IMR-90 (cell line): ENCODE measurements around the gene ACTG2. TPM values are rescaled to one million over a fixed set of nuclear protein-coding genes. Genes with fewer than 3 reads are reported as not detected.
A peak's percentile ranks its signal among the peaks of the same experiment; 100 is the strongest.

ENCODE experiments used
- ATAC-seq: fragments of 200-7000 bp; cut with Tn5 transposase; 2 replicates; pipeline ENCODE4 v1.9.1; 2020; ENCODE audit warnings: low read depth, mild to moderate bottlenecking, moderate library complexity
- BruUV-seq: library from RNA; stranded (reverse); fragments of 400-500 nt; replicated peaks from 2 replicates; lab custom pipeline; 2021; lab: Mats Ljungman, UMichigan
- CTCF ChIA-PET: fragments of 300-600 bp; formaldehyde crosslinking; extraction: SDS; loops from one replicate; lab custom pipeline; 2021; ENCODE audit warnings: antibody characterized with exemption; lab: Yijun Ruan, JAX
- POLR2A ChIA-PET: fragments of 300-600 bp; sonication (Branson Sonifier 250); formaldehyde crosslinking; loops from one replicate; lab custom pipeline; 2022; ENCODE audit warnings: antibody characterized with exemption; ENCODE audit not compliant: unreplicated experiment; lab: Charles Lee
- DNase-seq: peaks from one replicate; pipeline ENCODE4 v3.0.0; 2013
- H2AFZ ChIP-seq: replicated peaks from 2 replicates; pipeline ENCODE3; 2013; ENCODE audit warnings: low read length, mild to moderate bottlenecking; ENCODE audit not compliant: poor library complexity
- H2AK5ac ChIP-seq: 2 replicates; pipeline ENCODE4 v1.6.1; 2013; ENCODE audit warnings: low read depth, low read length, inconsistent platforms
- H2AK9ac ChIP-seq: replicated peaks from 2 replicates; pipeline ENCODE3; 2013; ENCODE audit warnings: mild to moderate bottlenecking, low read depth, low read length, moderate library complexity; ENCODE audit not compliant: poor library complexity
- H2BK120ac ChIP-seq: 2 replicates; pipeline ENCODE4 v1.6.1; 2013; ENCODE audit warnings: low read depth, low read length, inconsistent platforms
- H2BK15ac ChIP-seq: 3 replicates; pipeline ENCODE4 v1.6.1; 2013; ENCODE audit warnings: low read depth, low read length, inconsistent platforms
- H2BK20ac ChIP-seq: 2 replicates; pipeline ENCODE4 v1.6.1; 2013; ENCODE audit warnings: low read depth, mild to moderate bottlenecking, inconsistent platforms, low read length, moderate library complexity
- H2BK5ac ChIP-seq: 2 replicates; pipeline ENCODE4 v1.6.1; 2013; ENCODE audit warnings: mild to moderate bottlenecking, low read depth, low read length, inconsistent platforms; ENCODE audit not compliant: poor library complexity, severe bottlenecking
- H3K14ac ChIP-seq: replicated peaks from 2 replicates; pipeline ENCODE4 v1.6.1; 2013; ENCODE audit warnings: low read depth, low read length, inconsistent platforms
- H3K18ac ChIP-seq: 2 replicates; pipeline ENCODE4 v1.6.1; 2013; ENCODE audit warnings: low read depth, low read length, control low read depth
- H3K23ac ChIP-seq: 2 replicates; pipeline ENCODE4 v1.6.1; 2013; ENCODE audit warnings: low read depth, low read length, inconsistent platforms
- H3K27ac ChIP-seq: 2 replicates; pipeline ENCODE4 v1.5.1; 2013; ENCODE audit warnings: mild to moderate bottlenecking, control low read depth, low read length; ENCODE audit not compliant: insufficient read depth
- H3K27me3 ChIP-seq: 2 replicates; pipeline ENCODE4 v1.6.1; 2013; ENCODE audit warnings: low read length; ENCODE audit not compliant: control insufficient read depth, insufficient read depth
- H3K36me3 ChIP-seq: 2 replicates; pipeline ENCODE4 v1.6.1; 2013; ENCODE audit warnings: low read length, mixed read lengths; ENCODE audit not compliant: control insufficient read depth, insufficient read depth
- H3K4ac ChIP-seq: 2 replicates; pipeline ENCODE4 v1.6.1; 2013; ENCODE audit warnings: low read depth, low read length, inconsistent platforms
- H3K4me1 ChIP-seq: 2 replicates; pipeline ENCODE4 v1.6.1; 2013; ENCODE audit warnings: low read length, mixed read lengths; ENCODE audit not compliant: control insufficient read depth, insufficient read depth
- H3K4me2 ChIP-seq: 2 replicates; pipeline ENCODE4 v1.6.1; 2013; ENCODE audit warnings: low read depth, mild to moderate bottlenecking, control low read depth, low read length, moderate library complexity
- H3K4me3 ChIP-seq: 2 replicates; pipeline ENCODE4 v1.5.1; 2013; ENCODE audit warnings: low read depth, mild to moderate bottlenecking, control low read depth, low read length, moderate library complexity; ENCODE audit not compliant: insufficient read depth
- H3K56ac ChIP-seq: 2 replicates; pipeline ENCODE4 v1.6.1; 2013; ENCODE audit warnings: low read length, inconsistent platforms; ENCODE audit not compliant: insufficient read depth; ENCODE audit errors: extremely low read depth
- H3K79me1 ChIP-seq, 2 experiments: 2 replicates each; pipeline ENCODE4 v1.6.1; 2013; ENCODE audit warnings: low read length in 2 of 2, inconsistent platforms in 1 of 2, low read depth in 1 of 2
- H3K9ac ChIP-seq: 2 replicates; pipeline ENCODE4 v1.6.1; 2013; ENCODE audit warnings: low read depth, low read length, control low read depth
- H3K9me1 ChIP-seq: 2 replicates; pipeline ENCODE4 v1.6.1; 2013; ENCODE audit warnings: low read length, inconsistent platforms; ENCODE audit not compliant: insufficient read depth
- H3K9me3 ChIP-seq: 2 replicates; pipeline ENCODE4 v1.6.1; 2013; ENCODE audit warnings: low read length; ENCODE audit not compliant: control insufficient read depth, insufficient read depth
- H4K20me1 ChIP-seq: 2 replicates; pipeline ENCODE4 v1.6.1; 2013; ENCODE audit warnings: low read length, inconsistent platforms; ENCODE audit not compliant: insufficient read depth
- H4K5ac ChIP-seq: 2 replicates; pipeline ENCODE4 v1.6.1; 2013; ENCODE audit warnings: mild to moderate bottlenecking, low read depth, low read length, control low read depth
- H4K8ac ChIP-seq, 2 experiments: 2 replicates each; pipeline ENCODE4 v1.6.1; 2013; ENCODE audit warnings: low read depth in 2 of 2, low read length in 2 of 2, control low read depth in 1 of 2, inconsistent platforms in 1 of 2
- H4K91ac ChIP-seq: 2 replicates; pipeline ENCODE4 v1.6.1; 2013; ENCODE audit warnings: low read depth, low read length, inconsistent platforms; ENCODE audit not compliant: insufficient read depth
- BHLHE40 ChIP-seq: fragments of 150-350 bp; IDR thresholded peaks from 2 replicates; pipeline ENCODE4 v1.6.1; 2016; ENCODE audit warnings: mild to moderate bottlenecking, low read depth, low read length
- CEBPB ChIP-seq: IDR thresholded peaks from 2 replicates; pipeline ENCODE4 v1.6.1; 2012; ENCODE audit warnings: low read depth, low read length, improper control_type of control experiment
- CHD1 ChIP-seq: IDR thresholded peaks from 2 replicates; pipeline ENCODE4 v1.6.1; 2012; ENCODE audit warnings: low read depth, low read length, improper control_type of control experiment
- CTCF ChIP-seq: conservative IDR thresholded peaks from 2 replicates; pipeline ENCODE4 v1.5.1; 2012; ENCODE audit warnings: mild to moderate bottlenecking, low read depth, low read length, improper control_type of control experiment
- ELK1 ChIP-seq: fragments of 150-350 bp; IDR thresholded peaks from 2 replicates; pipeline ENCODE4 v1.6.1; 2016; ENCODE audit warnings: low read depth, mild to moderate bottlenecking, low read length, moderate library complexity, borderline replicate concordance
- MAFK ChIP-seq: IDR thresholded peaks from 2 replicates; pipeline ENCODE4 v1.6.1; 2012; ENCODE audit warnings: low read depth, low read length, improper control_type of control experiment
- MAZ ChIP-seq: IDR thresholded peaks from 2 replicates; pipeline ENCODE4 v1.6.1; 2012; ENCODE audit warnings: low read depth, mild to moderate bottlenecking, low read length, improper control_type of control experiment, moderate library complexity, borderline replicate concordance
- NFE2L2 ChIP-seq: fragments of 150-350 bp; IDR thresholded peaks from 2 replicates; pipeline ENCODE4 v1.6.1; 2016; ENCODE audit warnings: low read depth, mild to moderate bottlenecking, low read length
- POLR2A ChIP-seq: IDR thresholded peaks from 2 replicates; pipeline ENCODE4 v1.6.1; 2012; ENCODE audit warnings: mild to moderate bottlenecking, low read depth, low read length
- RAD21 ChIP-seq: IDR thresholded peaks from 2 replicates; pipeline ENCODE4 v1.6.1; 2012; ENCODE audit warnings: low read length, improper control_type of control experiment
- RCOR1 ChIP-seq: IDR thresholded peaks from 2 replicates; pipeline ENCODE4 v1.6.1; 2012; ENCODE audit warnings: mild to moderate bottlenecking, low read length, improper control_type of control experiment; ENCODE audit not compliant: insufficient replicate concordance
- RFX5 ChIP-seq: IDR thresholded peaks from 2 replicates; pipeline ENCODE4 v1.8.0; 2012; ENCODE audit warnings: low read depth, mild to moderate bottlenecking, low read length, moderate library complexity
- USF2 ChIP-seq: fragments of 150-350 bp; IDR thresholded peaks from 2 replicates; pipeline ENCODE4 v1.6.1; 2017; ENCODE audit warnings: mild to moderate bottlenecking, antibody characterized with exemption, low read length, low read depth
- WGBS, 2 experiments: methylation state at CpG; one replicate each; pipeline versions ENCODE4 v1.1.5 to v1.1.7; 2013; ENCODE audit warnings: missing lambda C conversion rate in 2 of 2; ENCODE audit not compliant: insufficient read length in 1 of 2; ENCODE audit errors: extremely low coverage in 2 of 2; 5-methylcytosine and 5-hydroxymethylcytosine counted together
- dilution Hi-C: fragments of 300-500 bp; cut with HindIII; formaldehyde crosslinking; loops from one replicate; pipeline ENCODE4 v1.14.3; 2018; ENCODE audit warnings: low sequenced_read_pairs; ENCODE audit not compliant: unreplicated experiment
- in situ Hi-C: fragments of 300-500 bp; cut with MboI; formaldehyde crosslinking; loops from 3 replicates; pipeline ENCODE4 v1.14.3; 2019; ENCODE audit warnings: low sequenced_read_pairs, inconsistent platforms, mixed read lengths
- intact Hi-C: fragments of 100-400 bp; cut with micrococcal nuclease; formaldehyde crosslinking; loops from 2 replicates; pipeline ENCODE4 v1.10.0; 2022
- polyA plus RNA-seq, 3 experiments: library from polyadenylated mRNA; depleted of rRNA; stranded (reverse); fragments of >200 nt; gene quantifications; 2 replicates each; pipeline ENCODE4 v1.2.3, GENCODE V29; 2012; ENCODE audit warnings: low replicate concordance in 1 of 3
- total RNA-seq: library from RNA; depleted of rRNA; stranded (reverse); fragments of >200 nt; gene quantifications from 2 replicates; pipeline ENCODE4 v1.2.3, GENCODE V29; 2012

Gene ACTG2
- total and polyA plus RNA-seq, 2 of the 4 experiments (the other 2 are of a cell fraction): 523 to 899 TPM

- Histone ChIP-seq H4K8ac (peak within 1 kb of the TSS; percentile 86 to 97), H3K56ac (peak within 1 kb of the TSS; percentile 97), H3K18ac (peak within 1 kb of the TSS; percentile 32; the same call in 1 of the 2 replicates), H3K27me3 (no peaks in the 10 kb centered on the region), H2BK5ac (peak within 1 kb of the TSS; percentile 89), H3K36me3 (no peaks in the 10 kb centered on the region), H2BK15ac (peak within 1 kb of the TSS; percentile 26; the same call in 1 of the 3 replicates), H2AK9ac (peak within 1 kb of the TSS; percentile 93), H3K4me1 (peaks cover 2% of the 10 kb centered on the region), H2BK20ac (no peak within 1 kb of the TSS; the same call in 1 of the 2 replicates), H3K4me3 (peak within 1 kb of the TSS; percentile 76), H3K9me3 (no peaks in the 10 kb centered on the region), H2BK120ac (peak within 1 kb of the TSS; percentile 54; the same call in 1 of the 2 replicates), H4K5ac (peak within 1 kb of the TSS; percentile 81), H4K20me1 (peaks cover 24% of the 10 kb centered on the region), H2AFZ (peak within 1 kb of the TSS; percentile 90), H3K4me2 (peak within 1 kb of the TSS; percentile 61), H3K79me1 (peaks cover 15 to 48% of the 10 kb centered on the region in 2 experiments), H4K91ac (peak within 1 kb of the TSS; percentile 71), H3K27ac (peak within 1 kb of the TSS; percentile 96), H3K9me1 (peaks cover 6% of the 10 kb centered on the region), H3K9ac (peak within 1 kb of the TSS; percentile 98), H3K4ac (peak within 1 kb of the TSS; percentile 90), H2AK5ac (peak within 1 kb of the TSS; percentile 95), H3K23ac (peak within 1 kb of the TSS; percentile 73), H3K14ac (peak within 1 kb of the TSS; percentile 90)
- no TSS peak for BruUV-seq
- in situ Hi-C loops (loop anchor here (10.0 kb wide), 1 partner anchor 218 kb away; the partner anchor contains the start of gene BOLA3), dilution Hi-C loops (no loop called here), intact Hi-C loops (loop anchor here (5.0 to 10.0 kb wide), 3 partner anchors 56 to 468 kb away; partner anchors contain the start of gene TET3)
- ChIA-PET CTCF (no interaction called here), POLR2A (no interaction called here)
- ATAC-seq (peak; percentile 97), DNase-seq (peak; percentile 100)
- 1% methylated on average over 14 of the region's 50 CpGs; no CpG with 5 or more reads in 1 of the 2 experiments for WGBS, 2 experiments
- TF ChIP-seq MAFK (peak; percentile 76), CHD1 (0 out of 2 replicates have a peak, but pooled peaks have one; percentile 86), BHLHE40 (peak; percentile 28; the same call in 1 of the 2 replicates), USF2 (peak; percentile 27; the same call in 1 of the 2 replicates), RFX5 (no peak), POLR2A (peak; percentile 94), CEBPB (peak; percentile 90), CTCF (no peak), MAZ (peak; percentile 72; the same call in 1 of the 2 replicates), RAD21 (no peak), RCOR1 (no peak), NFE2L2 (no peak), ELK1 (no peak)
Observed at GRCh38 chr2:73926493-73927327, 33.9 kb downstream of the ACTG2 start, which contains the start of gene DGUOK. Gene DGUOK, plus strand, starts transcription at chr2:73926880. Its CDS starts 31 bp downstream, at chr2:73926911.
